K562 (cell line): ENCODE results near the gene ZNF180. TPM values are rescaled to one million over a fixed set of nuclear protein-coding genes. Genes with fewer than 3 reads are reported as not detected.

Experiments
- GABPB2 ChIP-seq: fragments of 250-450 bp; sonication (Bioruptor Pico); conservative IDR thresholded peaks from 2 replicates; pipeline ENCODE4 v1.5.1; 2021; ENCODE audit warnings: mild to moderate bottlenecking
- GATA2 ChIP-seq: sonication (generic); formaldehyde crosslinking; IDR thresholded peaks from 2 replicates; pipeline ENCODE4 v1.4.0; 2020; ENCODE audit warnings: mild to moderate bottlenecking, missing genetic modification reagents
- HDAC2 ChIP-seq: fragments of 450-650 bp; IDR thresholded peaks from 2 replicates; pipeline ENCODE4 v1.6.1; 2016; ENCODE audit warnings: mild to moderate bottlenecking
- HDGF ChIP-seq: fragments of 450-650 bp; IDR thresholded peaks from 2 replicates; pipeline ENCODE4 v1.6.1; 2016
- LEF1 ChIP-seq: fragments of 450-650 bp; IDR thresholded peaks from 2 replicates; pipeline ENCODE4 v1.6.1; 2016; ENCODE audit warnings: mild to moderate bottlenecking
- NCOR1 ChIP-seq: fragments of 450-650 bp; IDR thresholded peaks from 2 replicates; pipeline ENCODE4 v1.6.1; 2016; ENCODE audit warnings: mild to moderate bottlenecking, moderate library complexity
- NELFE ChIP-seq: IDR thresholded peaks from 2 replicates; pipeline ENCODE4 v1.6.1; 2011; ENCODE audit warnings: mild to moderate bottlenecking; ENCODE audit not compliant: insufficient read depth, insufficient read length
- RAD21 ChIP-seq, 2 experiments: fragments of 250-450 bp in 1 of 2; fragments of 450-650 bp in 1 of 2; sonication (Bioruptor Pico) in 1 of 2; formaldehyde crosslinking in 1 of 2; IDR thresholded peaks in 1 of 2; conservative IDR thresholded peaks in 1 of 2; 2 replicates each; pipeline versions ENCODE4 v1.4.0 to v1.8.0; 2020 to 2022; ENCODE audit warnings: mild to moderate bottlenecking in 2 of 2, moderate library complexity in 1 of 2
- RBM39 ChIP-seq: fragments of 200-400 bp; formaldehyde crosslinking; optimal IDR thresholded peaks from 2 replicates; pipeline ENCODE3; 2018; ENCODE audit warnings: low read depth, low read length
- SAP30 ChIP-seq: fragments of 200-600 bp; sonication (generic); IDR thresholded peaks from 2 replicates; pipeline ENCODE4 v1.6.1; 2012; ENCODE audit warnings: borderline replicate concordance, low read depth, mild to moderate bottlenecking, moderate library complexity, low read length, control low read depth, inconsistent platforms; ENCODE audit not compliant: insufficient read depth, poor library complexity, severe bottlenecking
- SLC30A9 ChIP-seq: fragments of 250-450 bp; sonication (Bioruptor Pico); IDR thresholded peaks from 2 replicates; pipeline ENCODE4 v1.8.0; 2022; ENCODE audit warnings: mild to moderate bottlenecking, moderate library complexity
- SMAD3 ChIP-seq: fragments of 450-650 bp; formaldehyde crosslinking; conservative IDR thresholded peaks from 2 replicates; pipeline ENCODE4 v1.4.0; 2020; ENCODE audit warnings: mild to moderate bottlenecking
- TGIF2 ChIP-seq: sonication (generic); formaldehyde crosslinking; IDR thresholded peaks from 2 replicates; pipeline ENCODE4 v1.8.1; 2022; ENCODE audit warnings: mild to moderate bottlenecking, missing genetic modification reagents, moderate library complexity
- ZBTB8A ChIP-seq: fragments of 450-650 bp; IDR thresholded peaks from 2 replicates; pipeline ENCODE4 v1.6.1; 2018; ENCODE audit warnings: mild to moderate bottlenecking, moderate library complexity; ENCODE audit not compliant: partially characterized antibody
- ZNF175 ChIP-seq: fragments of 200-800 bp; sonication (Bioruptor generic); IDR thresholded peaks from 2 replicates; pipeline ENCODE4 v1.6.1; 2016; ENCODE audit warnings: low read depth, mild to moderate bottlenecking, missing genetic modification characterization, missing compliant biosample characterization
- ZSCAN29 ChIP-seq: fragments of 450-650 bp; IDR thresholded peaks from 2 replicates; pipeline ENCODE4 v1.6.1; 2017
- polyA plus RNA-seq, 8 experiments: library from polyadenylated mRNA; depleted of rRNA in 4 of 8; stranded (reverse) in 5 of 8; unstranded in 3 of 8; fragments of >200 nt; fragmentation: Nextera tagmentation in 2 of 8; fragmentation: Illumina TruSeq in 1 of 8; extraction: Ambion mirVana in 2 of 8; extraction: Trizol in 1 of 8; gene quantifications; 2 replicates each; pipeline versions ENCODE4 v1.2.1 to v1.2.3, GENCODE V29; 2011 to 2014; ENCODE audit warnings: inconsistent platforms in 1 of 8, missing spikeins in 1 of 8
- total RNA-seq, 7 experiments: library from RNA; depleted of rRNA in 6 of 7; stranded (reverse); fragments of >200 nt in 6 of 7; fragmentation: Illumina TruSeq in 2 of 7; extraction: Trizol in 2 of 7; gene quantifications; 2 replicates each; pipeline versions ENCODE4 v1.2.1 to v1.2.3, GENCODE V29; 2011 to 2021; ENCODE audit warnings: low replicate concordance in 1 of 7
- TF ChIP-seq, protein P1 (sequence below): fragments of 450-650 bp; conservative IDR thresholded peaks from 2 replicates; pipeline ENCODE4 v1.6.1; 2016; ENCODE audit warnings: missing genetic modification characterization, low read depth, mild to moderate bottlenecking, missing compliant biosample characterization, moderate library complexity
- TF ChIP-seq, protein P2 (sequence below), 2 experiments: fragments of 200-800 bp in 1 of 2; sonication (Bioruptor generic) in 1 of 2; sonication (generic) in 1 of 2; formaldehyde crosslinking in 1 of 2; IDR thresholded peaks in 1 of 2; conservative IDR thresholded peaks in 1 of 2; 2 replicates each; pipeline versions ENCODE4 v1.5.0 to v1.6.1; 2016 to 2020; ENCODE audit warnings: missing compliant biosample characterization in 1 of 2, missing genetic modification characterization in 1 of 2, missing genetic modification reagents in 1 of 2

ZNF180 gene
- total and polyA plus RNA-seq, 9 of the 15 experiments (the other 6 are each of a cell fraction or from before 2014, with no cell fraction given), result 1.8 to 8.7 (median 5.9) TPM

DNA sequence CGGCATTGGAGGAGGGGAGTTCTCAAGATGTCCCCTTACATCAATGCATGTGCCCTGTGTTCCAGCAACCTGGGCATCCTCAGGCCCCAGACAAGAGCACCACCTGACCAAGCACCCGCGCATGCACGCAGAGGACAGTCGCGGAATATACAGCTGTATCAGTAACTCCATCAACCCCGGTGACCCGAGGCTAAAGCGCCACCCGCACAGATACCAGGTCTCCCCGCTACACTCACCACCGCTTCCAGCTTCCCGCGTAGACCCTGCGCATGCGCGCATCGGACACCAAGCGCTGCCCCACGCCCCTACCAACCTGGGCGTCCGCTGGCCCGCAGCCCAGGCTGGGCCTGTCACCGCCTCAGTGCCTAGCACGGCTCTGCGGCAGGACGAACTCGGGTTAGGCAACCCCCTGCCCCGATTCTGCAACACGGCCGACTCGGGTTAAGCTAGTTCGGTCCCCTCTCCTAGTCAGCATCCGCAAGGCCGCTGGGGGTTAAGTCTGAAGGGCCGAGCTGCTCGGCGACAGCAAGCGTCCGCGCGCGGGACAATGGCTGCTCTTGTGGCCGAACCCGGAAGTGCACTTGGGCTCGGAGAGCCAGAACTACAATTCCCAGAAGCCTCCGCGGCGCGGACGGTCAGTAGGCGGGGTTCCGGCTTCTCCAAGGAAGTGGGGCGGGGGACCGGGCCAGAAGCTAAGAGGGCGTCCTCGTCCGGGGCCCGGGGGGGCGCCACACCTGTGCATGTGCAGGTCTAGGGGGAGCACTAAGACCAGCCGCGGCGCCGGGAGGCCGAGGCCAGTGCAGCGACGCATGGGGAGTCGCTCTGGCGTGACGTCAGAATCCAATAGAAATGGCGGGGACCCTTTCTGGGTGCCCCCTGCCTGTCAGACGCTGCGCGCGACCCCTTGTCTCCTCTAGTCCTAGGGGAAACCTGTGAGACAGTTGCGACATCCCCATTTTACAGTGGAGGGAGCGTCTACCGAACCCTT, at the start of gene ZNF180 (continued):
- TF ChIP-seq, protein P1, sequence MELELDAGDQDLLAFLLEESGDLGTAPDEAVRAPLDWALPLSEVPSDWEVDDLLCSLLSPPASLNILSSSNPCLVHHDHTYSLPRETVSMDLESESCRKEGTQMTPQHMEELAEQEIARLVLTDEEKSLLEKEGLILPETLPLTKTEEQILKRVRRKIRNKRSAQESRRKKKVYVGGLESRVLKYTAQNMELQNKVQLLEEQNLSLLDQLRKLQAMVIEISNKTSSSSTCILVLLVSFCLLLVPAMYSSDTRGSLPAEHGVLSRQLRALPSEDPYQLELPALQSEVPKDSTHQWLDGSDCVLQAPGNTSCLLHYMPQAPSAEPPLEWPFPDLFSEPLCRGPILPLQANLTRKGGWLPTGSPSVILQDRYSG (tag), result no peak
- no peak for TF ChIP-seq LEF1
- TF ChIP-seq SMAD3, result 0 out of 2 replicates have a peak, but pooled peaks have one; percentile 40
- no peak for TF ChIP-seq TGIF2 (CRISPR knock-in tag)
- TF ChIP-seq RAD21 (CRISPR knock-in tag; conservative IDR thresholded peaks at IDR 0.05 in 1 of 2, IDR thresholded peaks at IDR 0.05 in 1 of 2), result no peak; a peak in 1 of 4 replicates
- TF ChIP-seq SLC30A9 (CRISPR knock-in tag), result no peak
- TF ChIP-seq NCOR1, result no peak; the same call in 1 of the 2 replicates
- peak; percentile 64; the same call in 1 of the 2 replicates for TF ChIP-seq ZSCAN29
- TF ChIP-seq, protein P2, sequence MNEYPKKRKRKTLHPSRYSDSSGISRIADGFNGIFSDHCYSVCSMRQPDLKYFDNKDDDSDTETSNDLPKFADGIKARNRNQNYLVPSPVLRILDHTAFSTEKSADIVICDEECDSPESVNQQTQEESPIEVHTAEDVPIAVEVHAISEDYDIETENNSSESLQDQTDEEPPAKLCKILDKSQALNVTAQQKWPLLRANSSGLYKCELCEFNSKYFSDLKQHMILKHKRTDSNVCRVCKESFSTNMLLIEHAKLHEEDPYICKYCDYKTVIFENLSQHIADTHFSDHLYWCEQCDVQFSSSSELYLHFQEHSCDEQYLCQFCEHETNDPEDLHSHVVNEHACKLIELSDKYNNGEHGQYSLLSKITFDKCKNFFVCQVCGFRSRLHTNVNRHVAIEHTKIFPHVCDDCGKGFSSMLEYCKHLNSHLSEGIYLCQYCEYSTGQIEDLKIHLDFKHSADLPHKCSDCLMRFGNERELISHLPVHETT (CRISPR knock-in tag; conservative IDR thresholded peaks at IDR 0.05 in 1 of 2, IDR thresholded peaks at IDR 0.05 in 1 of 2), result peak in 1 of 2 experiments; percentile 70; a peak in 1 of 4 replicates
- no peak for TF ChIP-seq HDGF
- TF ChIP-seq RBM39, result no peak
- TF ChIP-seq GATA2, result no peak
- no peak for TF ChIP-seq ZBTB8A
- TF ChIP-seq NELFE, result no peak
- TF ChIP-seq GABPB2 (CRISPR knock-in tag), result no peak
- TF ChIP-seq ZNF175 (CRISPR knock-in tag), result no peak
- TF ChIP-seq HDAC2, result no peak
- TF ChIP-seq SAP30, result peak; percentile 73
